ENCODE results near the gene CLIC5.

The CLIC5 gene

DNA sequence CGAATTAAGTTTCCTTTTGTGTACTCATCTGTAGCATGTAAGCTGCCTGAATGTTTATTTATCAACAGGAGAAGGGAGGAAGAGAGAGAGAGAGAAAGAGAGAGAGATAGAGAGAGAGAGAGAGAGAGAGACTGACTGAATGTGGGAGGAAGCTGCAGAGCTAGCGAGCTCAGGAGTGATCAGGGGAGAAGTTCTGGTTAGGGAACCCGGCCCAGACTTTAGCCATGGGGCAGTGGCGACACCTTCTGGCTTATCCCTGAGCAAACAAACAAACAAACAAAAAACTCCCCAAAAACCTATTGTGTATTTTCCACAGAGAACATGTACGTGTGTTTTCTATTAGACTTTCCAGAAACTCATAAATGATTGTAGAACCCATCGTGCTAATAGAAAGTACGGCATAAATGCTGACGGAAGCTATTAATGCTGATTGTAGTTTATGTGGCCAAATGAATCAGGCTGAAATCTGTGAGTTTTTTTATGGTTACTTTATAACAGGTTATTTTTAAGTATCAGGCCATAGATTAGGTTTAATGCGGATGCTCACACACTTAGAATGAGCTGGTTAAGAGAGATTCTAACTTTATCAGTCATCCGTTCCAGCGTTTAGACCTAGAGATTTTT, 92.8 kb downstream of the CLIC5 start:
- no peak for FAIRE-seq

- no peak for FAIRE-seq
These were observed 93.9 kb downstream of the CLIC5 start for GRCh38 chr6:45921691-45922281.

DNA sequence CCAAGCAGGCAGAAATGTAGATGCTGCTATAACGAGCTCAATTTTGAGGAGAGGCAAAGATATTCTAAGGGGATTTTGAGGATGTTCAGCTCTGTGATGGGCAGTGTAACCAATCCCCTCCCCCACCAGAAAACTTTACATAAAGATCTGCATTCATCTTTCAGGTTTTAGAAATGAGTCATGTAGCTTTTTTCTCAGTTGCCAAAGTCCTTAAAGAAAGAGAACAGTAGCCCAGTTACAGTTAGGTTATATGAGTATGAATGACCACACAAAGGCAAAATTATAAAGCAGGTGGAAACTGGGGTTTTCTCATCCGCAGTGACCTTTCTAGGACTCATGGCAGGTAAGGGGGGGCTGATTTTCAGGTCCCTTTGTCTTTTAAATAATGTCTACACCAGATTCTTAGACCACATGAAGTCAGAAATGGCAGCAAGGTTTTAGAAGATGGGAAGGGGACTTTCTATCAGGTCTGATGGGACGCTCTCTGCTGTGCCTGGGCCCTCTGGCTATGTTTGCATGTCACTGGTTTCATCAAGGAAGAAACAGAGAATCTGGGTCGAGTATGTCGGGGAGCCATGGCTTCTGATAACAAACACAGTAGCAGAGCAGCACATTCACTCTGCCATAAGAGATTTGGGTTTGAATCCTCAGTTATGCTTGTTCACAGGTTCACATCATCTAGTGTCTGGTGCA, 94.7 kb downstream of the CLIC5 start:
- no peak for FAIRE-seq

DNA sequence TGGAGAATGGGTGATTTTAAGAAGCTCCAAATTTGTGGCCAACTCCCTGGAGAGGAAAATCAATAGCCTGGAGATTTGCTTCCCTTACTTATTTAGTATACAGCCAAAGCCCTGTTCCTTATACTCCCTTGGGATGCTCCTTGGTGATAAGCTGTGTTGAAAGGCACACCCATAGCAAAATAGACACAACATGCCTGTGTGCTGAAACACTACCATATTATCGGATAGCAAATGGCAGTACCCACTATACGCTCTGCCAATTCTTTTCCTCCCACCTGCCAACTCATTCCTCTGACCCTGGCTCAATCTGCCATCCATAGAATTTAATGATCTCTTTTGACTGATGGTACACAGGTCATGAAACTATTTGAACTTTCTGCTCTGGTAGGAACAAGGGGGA, 98.2 kb downstream of the CLIC5 start:
- FAIRE-seq: no peak

- FAIRE-seq: no peak
These were observed 99.0 kb downstream of the CLIC5 start for GRCh38 chr6:45916692-45917091.

DNA sequence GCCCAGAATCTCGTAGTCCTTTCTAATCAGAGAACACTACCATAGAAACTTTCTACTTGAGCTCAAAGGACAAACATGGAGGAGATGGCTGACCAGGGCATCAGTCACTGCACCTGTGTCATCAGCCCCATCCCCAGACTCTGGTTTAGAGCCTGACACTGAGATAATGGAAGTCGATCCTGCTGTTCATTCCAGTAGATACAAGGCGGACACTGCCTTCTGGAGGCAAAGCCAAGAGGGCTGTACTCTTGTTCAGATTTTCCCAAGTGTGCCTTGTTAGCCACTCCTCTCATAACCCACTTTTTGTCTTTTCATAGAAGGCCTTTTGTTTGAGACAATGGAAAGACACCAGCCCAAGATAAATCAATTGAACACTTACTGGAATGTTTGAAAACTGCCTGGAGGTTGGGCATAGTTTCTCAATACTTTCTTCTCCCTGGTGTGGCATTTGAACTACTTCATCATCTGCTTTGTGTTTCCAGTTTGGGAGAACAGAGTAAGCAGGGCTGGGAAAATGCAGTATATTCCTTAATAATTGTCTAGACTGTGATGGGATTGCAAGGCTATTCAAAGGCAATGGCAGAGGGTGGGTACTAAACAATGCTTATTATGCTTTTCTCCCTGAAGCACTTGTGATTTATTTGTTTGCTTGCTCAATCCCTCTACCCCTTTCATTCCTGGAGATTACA, 99.7 kb downstream of the CLIC5 start:
- no peak for FAIRE-seq

DNA sequence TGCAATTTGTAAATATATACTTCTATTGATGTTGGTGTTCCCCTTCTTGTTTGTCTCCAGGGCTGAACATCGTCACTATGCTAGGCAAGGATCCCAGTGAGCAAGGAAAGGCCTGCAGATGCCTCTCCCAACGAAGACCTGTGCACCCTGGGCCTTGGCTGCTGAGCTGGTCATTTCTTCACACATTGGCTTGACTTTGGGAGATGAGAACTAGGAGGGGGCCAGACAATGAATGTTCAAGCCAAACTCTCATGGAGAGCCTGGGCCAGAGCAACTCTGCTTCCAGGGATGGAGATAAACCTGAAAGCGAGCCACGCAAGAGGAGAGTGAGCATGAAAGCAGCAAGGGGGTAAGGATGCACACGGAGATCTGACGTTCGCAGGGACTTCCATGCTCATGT, 104.0 kb downstream of the CLIC5 start:
- no peak for FAIRE-seq

- no peak for FAIRE-seq
These were observed 111.7 kb downstream of the CLIC5 start for GRCh38 chr6:45903959-45904358.

GRCh38 chr6:45902984-45903383, 112.7 kb downstream of the CLIC5 start:
- no peak for FAIRE-seq

- FAIRE-seq: no peak
These were observed 113.7 kb downstream of the CLIC5 start for GRCh38 chr6:45901767-45902650.

GRCh38 chr6:45900808-45901752, 114.6 kb downstream of the CLIC5 start:
- no peak for FAIRE-seq

DNA sequence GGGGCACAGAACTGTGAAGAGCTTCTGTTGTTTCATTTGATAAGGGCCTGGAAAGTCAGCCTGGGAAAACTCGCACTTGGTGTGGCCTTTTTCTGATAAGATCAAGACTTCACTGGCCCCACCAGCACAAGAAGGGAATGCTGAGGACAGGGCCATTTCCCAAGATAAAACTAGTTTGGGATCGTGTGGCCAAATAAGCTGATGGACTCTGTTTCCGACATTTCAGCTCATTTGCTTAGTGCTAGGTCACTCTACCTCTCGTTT, 116.0 kb downstream of the CLIC5 start:
- FAIRE-seq: no peak

GRCh38 chr6:45898941-45899682, 116.5 kb downstream of the CLIC5 start:
- no peak for FAIRE-seq

- no peak for FAIRE-seq
These were observed 118.7 kb downstream of the CLIC5 start for GRCh38 chr6:45896783-45897441.

- no peak for FAIRE-seq
These were observed 120.1 kb downstream of the CLIC5 start for GRCh38 chr6:45895569-45895968.

- no peak for FAIRE-seq
These were observed 122.9 kb downstream of the CLIC5 start for GRCh38 chr6:45892696-45893245.

DNA sequence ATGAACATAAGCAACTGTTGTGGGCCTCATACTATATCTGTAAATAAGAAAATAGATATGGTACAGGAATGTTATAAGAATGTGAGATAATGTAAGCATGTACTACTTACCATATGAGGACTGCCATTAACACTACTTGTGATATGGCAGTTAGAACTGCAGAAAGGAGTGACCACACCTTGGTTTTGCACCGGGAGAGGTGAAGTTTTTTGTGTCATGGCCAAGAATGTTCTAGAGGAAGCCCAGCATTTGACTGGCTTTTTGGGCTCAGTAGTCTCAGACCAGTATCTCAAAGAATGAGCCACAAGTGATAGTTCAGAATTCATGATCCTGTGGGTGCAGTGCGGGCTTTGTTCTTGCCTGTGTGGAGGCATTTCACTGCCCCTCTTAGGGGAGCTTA, 123.5 kb downstream of the CLIC5 start:
- no peak for FAIRE-seq

GRCh38 chr6:45886776-45887175, 128.9 kb downstream of the CLIC5 start:
- FAIRE-seq: no peak

DNA sequence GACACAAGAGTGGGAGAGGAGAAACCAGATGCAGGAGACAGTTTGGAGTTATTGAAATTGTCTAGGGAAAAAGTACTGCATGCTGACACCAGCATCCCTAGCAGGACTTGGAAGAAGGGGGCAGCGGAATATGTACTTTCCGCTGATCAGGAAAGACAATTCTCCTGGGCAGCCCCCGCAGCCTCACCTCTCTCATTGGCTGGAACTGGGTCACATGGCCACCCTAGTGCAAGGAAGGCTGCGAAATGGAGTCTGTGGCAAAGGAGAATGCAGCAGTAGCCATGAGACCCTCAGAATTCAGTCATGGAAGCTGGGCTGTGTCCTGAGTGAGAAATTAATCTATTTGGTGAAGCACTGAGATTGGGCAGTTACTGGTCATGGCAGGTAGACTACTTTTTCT, 131.3 kb downstream of the CLIC5 start:
- no peak for FAIRE-seq

DNA sequence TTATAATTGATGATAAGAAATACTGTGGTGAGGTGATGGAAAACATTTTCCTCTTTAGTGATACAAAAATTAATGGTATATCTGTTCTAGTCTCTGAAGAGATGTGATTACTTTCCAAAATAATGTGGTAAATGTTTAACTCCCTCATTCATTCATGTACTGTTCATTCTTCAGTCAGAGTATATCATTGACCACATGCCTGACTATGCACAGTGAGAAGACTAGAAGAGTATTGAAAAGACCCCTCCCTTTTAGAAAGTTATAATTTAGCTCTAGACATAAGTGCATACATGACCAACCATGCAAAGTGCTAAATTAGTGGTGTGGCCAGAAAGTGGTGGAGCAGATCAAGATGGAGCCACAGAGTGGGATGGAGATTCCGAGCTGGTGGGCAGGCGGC, 133.0 kb downstream of the CLIC5 start:
- FAIRE-seq: no peak

Measured in G401.6 (cell line).